Cardiac atrium fibroblast (primary cell): ENCODE measurements around the gene TNRC6B. TPM values are rescaled to one million over a fixed set of nuclear protein-coding genes. Genes with fewer than 3 reads are reported as not detected.

Experiments
- total RNA-seq: library from RNA; depleted of rRNA; stranded (reverse); fragments of >200 nt; gene quantifications from 2 replicates; pipeline ENCODE4 v1.2.3, GENCODE V29; 2015

TNRC6B gene
- 6.5 and 13.6 TPM in 2 replicates for total RNA-seq

DNA sequence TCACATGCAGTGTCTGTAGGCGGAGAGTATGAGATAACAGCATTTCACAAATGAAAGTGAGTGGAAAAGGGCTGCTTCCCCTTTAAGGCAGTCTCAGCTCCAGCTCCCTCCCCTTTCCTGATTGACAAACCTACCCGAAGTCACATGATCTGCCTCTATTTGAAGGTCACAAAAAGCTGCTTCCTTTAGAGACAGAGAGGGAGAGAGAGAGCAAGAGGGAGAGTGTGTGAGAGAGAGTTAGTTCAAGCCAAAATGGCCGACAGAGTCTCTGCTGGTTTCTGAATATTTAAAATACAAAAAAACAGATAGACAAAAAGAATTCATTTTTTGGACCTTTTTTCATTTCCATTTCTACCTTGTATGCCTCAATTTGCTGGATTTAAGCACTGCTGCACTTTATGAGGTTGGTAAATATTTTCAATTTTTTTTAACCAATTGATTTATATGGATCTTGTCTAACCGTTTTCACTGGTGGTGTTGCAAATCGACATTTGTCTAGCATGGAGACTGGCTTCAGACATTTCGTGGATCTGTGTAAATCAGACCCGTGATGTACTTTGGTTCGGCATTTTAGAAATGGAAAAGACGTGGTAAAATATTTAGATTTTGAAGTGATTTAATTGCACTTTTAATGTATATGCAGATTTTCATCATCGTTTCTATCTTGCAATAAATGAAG is at the start of gene TNRC6B:
Gene TNRC6B, plus strand, starts transcription at position 188 of the 679 bp plus-strand sequence. Its CDS starts 211 bp downstream, at position 399.

GRCh38 chr22:40346185-40347118 is 168.7 kb downstream of the TNRC6B start, which contains the start of gene ADSL:
Gene ADSL (plus strand): TSS chr22:40346500. CDS start chr22:40346559, 59 bp downstream.

Other genes starting within 250 kb of the TNRC6B start
- gene TMA7B, start 217.5 kb upstream of the TNRC6B start, total RNA-seq = not detected in 2 replicates
- 0.18 TPM in 1 of 2 replicates, not detected in the other for gene FAM83F, start 183.0 kb upstream of the TNRC6B start, total RNA-seq
- gene ADSL, start 168.6 kb downstream of the TNRC6B start, total RNA-seq = 114 and 118 TPM in 2 replicates
- gene SGSM3, start 192.7 kb downstream of the TNRC6B start, total RNA-seq = 20.6 and 34.7 TPM in 2 replicates